ENCODE results near the gene KRT82. TPM values are rescaled to one million over a fixed set of nuclear protein-coding genes. Genes with fewer than 3 reads are reported as not detected.

KRT82 gene
- total and polyA plus RNA-seq, 8 donors: not detected

GRCh38 chr12:52391618-52392002 lies 14.5 kb downstream of the KRT82 start:
- H3K27me3 ChIP-seq: peaks cover 0 to 32% (median 4%) of the 10 kb centered on the region in 3 donors
- no peaks in the 10 kb centered on the region for H3K9me3 ChIP-seq
- H3K36me3 ChIP-seq: no peaks in the 10 kb centered on the region
- H3K27ac ChIP-seq: no peak overlapping the region
- no peak for TF ChIP-seq EP300 (IDR thresholded peaks at IDR 0.05)
- no peak for TF ChIP-seq POLR2A (IDR thresholded peaks at IDR 0.05)
- no peak for TF ChIP-seq CTCF (IDR thresholded peaks at IDR 0.05)
- TF ChIP-seq POLR2AphosphoS5 (IDR thresholded peaks at IDR 0.05): no peak
- 11 to 23% (median 13%) methylated on average over 3 to 4 of the region's 4 CpGs for WGBS, 5 donors
- DNase-seq: peak; percentile 74 to 83
- peaks cover 3 to 24% (median 11%) of the 10 kb centered on the region in 4 donors for H3K4me1 ChIP-seq
- intact Hi-C loops (cut with DNase I; ENCODE audit: low total_unique reads): no loop called here
- no peak overlapping the region for H3K4me3 ChIP-seq

GRCh38 chr12:52390739-52391617 lies 15.2 kb downstream of the KRT82 start:
- TF ChIP-seq POLR2A (IDR thresholded peaks at IDR 0.05) (no peak), CTCF (IDR thresholded peaks at IDR 0.05) (peak in 3 of 7 experiments; percentile 17 to 28 (median 24))
- Histone ChIP-seq H3K36me3 (no peaks in the 10 kb centered on the region), H3K4me3 (no peak overlapping the region), H3K27ac (no peak overlapping the region), H3K4me1 (peaks cover 3 to 22% (median 11%) of the 10 kb centered on the region in 4 donors), H3K9me3 (no peaks in the 10 kb centered on the region), H3K27me3 (peaks cover 0 to 32% (median 4%) of the 10 kb centered on the region in 3 donors)
- DNase-seq: peak in 1 of 2 donors; percentile 41
- intact Hi-C loops (cut with DNase I; ENCODE audit: low total_unique reads): no loop called here
- 64 to 74% (median 68%) methylated on average over 10 to 11 of the region's 11 CpGs for WGBS, 5 donors

- peaks cover 0 to 38% (median 4%) of the 10 kb centered on the region in 3 donors for H3K27me3 ChIP-seq
- 42 to 56% (median 47%) methylated on average over 9 of the region's 9 CpGs for WGBS, 5 donors
- no peaks in the 10 kb centered on the region for H3K36me3 ChIP-seq
- intact Hi-C loops (cut with DNase I; ENCODE audit: low total_unique reads): no loop called here
- H3K4me3 ChIP-seq: no peak overlapping the region
- peaks cover 3 to 19% (median 11%) of the 10 kb centered on the region in 4 donors for H3K4me1 ChIP-seq
- peak in 1 of 2 donors; percentile 45 for DNase-seq
- no peak for TF ChIP-seq EP300 (IDR thresholded peaks at IDR 0.05)
- no peak for TF ChIP-seq POLR2AphosphoS5 (IDR thresholded peaks at IDR 0.05)
- no peak for TF ChIP-seq POLR2A (IDR thresholded peaks at IDR 0.05)
- no peaks in the 10 kb centered on the region for H3K9me3 ChIP-seq
- H3K27ac ChIP-seq: no peak overlapping the region
Observed at GRCh38 chr12:52389313-52390207, 16.6 kb downstream of the KRT82 start.

- 77 to 91% (median 89%) methylated on average over 2 of the region's 2 CpGs for WGBS, 5 donors
Observed at GRCh38 chr12:52387859-52388258, 18.3 kb downstream of the KRT82 start.

More at GRCh38 chr12:52387859-52388258, 18.3 kb downstream of the KRT82 start:
- no peak for DNase-seq
- Histone ChIP-seq H3K4me1 (peaks cover 0 to 11% (median 7%) of the 10 kb centered on the region in 4 donors), H3K27ac (no peak overlapping the region), H3K4me3 (no peak overlapping the region), H3K36me3 (no peaks in the 10 kb centered on the region), H3K9me3 (no peaks in the 10 kb centered on the region), H3K27me3 (peaks cover 0 to 38% (median 4%) of the 10 kb centered on the region in 3 donors)
- intact Hi-C loops (cut with DNase I; ENCODE audit: low total_unique reads): no loop called here
- TF ChIP-seq EP300 (IDR thresholded peaks at IDR 0.05): no peak
- no peak for TF ChIP-seq POLR2AphosphoS5 (IDR thresholded peaks at IDR 0.05)
- no peak for TF ChIP-seq CTCF (IDR thresholded peaks at IDR 0.05)
- TF ChIP-seq POLR2A (IDR thresholded peaks at IDR 0.05): no peak

All from stomach (tissue), 9 donors.